HG03025 (cell line): ENCODE data around the gene NUP210.

Experiments used
- ATAC-seq: cut with Tn5 transposase; IDR thresholded peaks from one replicate; pipeline ENCODE4 v1.9.1; 2021; ENCODE audit warnings: mild to moderate bottlenecking, moderate library complexity; ENCODE audit not compliant: unreplicated experiment, low FRiP score

Gene NUP210

GRCh38 chr3:13300546-13301285 is 119.4 kb downstream of the NUP210 start:
- no peak for ATAC-seq

GRCh38 chr3:13299531-13300155 is 120.5 kb downstream of the NUP210 start:
- no peak for ATAC-seq

- ATAC-seq, result no peak
Observed at GRCh38 chr3:13296662-13297061, 123.5 kb downstream of the NUP210 start.

GRCh38 chr3:13294442-13295351 is 125.4 kb downstream of the NUP210 start:
- no peak for ATAC-seq

- no peak for ATAC-seq
Observed at GRCh38 chr3:13292375-13292774, 127.7 kb downstream of the NUP210 start.

GRCh38 chr3:13290941-13291340 is 129.2 kb downstream of the NUP210 start:
- no peak for ATAC-seq

GRCh38 chr3:13289771-13290285 is 130.3 kb downstream of the NUP210 start:
- no peak for ATAC-seq

GRCh38 chr3:13288732-13289718 is 131.1 kb downstream of the NUP210 start:
- ATAC-seq, result no peak

GRCh38 chr3:13287833-13288232 is 132.3 kb downstream of the NUP210 start:
- ATAC-seq, result no peak

- ATAC-seq, result no peak
Observed at GRCh38 chr3:13286873-13287272, 133.2 kb downstream of the NUP210 start.

GRCh38 chr3:13285007-13285567 is 135.0 kb downstream of the NUP210 start:
- ATAC-seq, result no peak

- ATAC-seq, result no peak
Observed at GRCh38 chr3:13283877-13284264, 136.3 kb downstream of the NUP210 start.

- ATAC-seq, result no peak
Observed at GRCh38 chr3:13282986-13283876, 136.9 kb downstream of the NUP210 start.

GRCh38 chr3:13282358-13282985 is 137.7 kb downstream of the NUP210 start:
- no peak for ATAC-seq

GRCh38 chr3:13281507-13282357 is 138.4 kb downstream of the NUP210 start:
- ATAC-seq, result no peak

GRCh38 chr3:13280811-13281506 is 139.2 kb downstream of the NUP210 start:
- ATAC-seq, result no peak
